ENCODE measurements around the gene NDUFAB1. TPM values are rescaled to one million over a fixed set of nuclear protein-coding genes. Genes with fewer than 3 reads are reported as not detected.

The NDUFAB1 gene
- polyA plus RNA-seq, 1 of the 3 experiments (the other 2 are of a cell fraction), result 187 TPM

DNA sequence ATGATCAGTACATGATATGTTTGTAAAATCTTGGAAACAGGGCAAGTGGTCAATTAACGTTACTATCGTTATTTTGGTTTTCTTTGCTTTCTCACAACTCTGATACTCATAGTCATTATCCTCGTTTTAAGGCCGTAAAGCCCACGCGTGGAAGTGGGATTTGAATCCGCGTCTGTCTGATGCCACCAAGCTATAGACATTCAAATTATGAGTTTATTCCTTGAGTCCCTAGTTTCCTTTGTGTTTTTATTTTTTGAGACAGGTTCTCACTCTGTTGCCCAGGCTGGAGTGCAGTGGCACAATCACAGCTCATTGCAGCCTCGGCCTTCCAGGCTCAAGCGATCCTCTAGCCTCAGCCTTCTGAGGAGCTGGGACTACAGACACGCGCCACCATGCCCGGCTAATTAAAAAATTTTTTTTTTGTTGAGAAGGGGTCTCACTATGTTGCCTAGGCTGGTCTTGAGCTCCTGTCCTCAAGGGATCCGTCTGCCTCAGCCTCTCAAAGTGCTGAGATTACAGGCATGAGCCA lies 46.2 kb upstream of the NDUFAB1 start:
- Histone ChIP-seq H4K20me1 (ENCODE audit: insufficient read depth) (peaks cover 12% of the 10 kb centered on the region), H3K9me2 (no peaks in the 10 kb centered on the region), H3K9ac (peak overlapping the region; percentile 94), H2AFZ (ENCODE audit: low read depth) (0 out of 2 replicates have a peak overlapping the region, but pooled peaks have one; percentile 74), H3K36me3 (replicated peaks in 1 of 2; ENCODE audit: control insufficient read depth in 1 of 2, insufficient read depth in 2 of 2, low read length in 1 of 2) (peaks cover 19 to 51% of the 10 kb centered on the region in 2 experiments), H3K27ac (ENCODE audit: low read depth in 2 of 2, low read length in 1 of 2) (peak overlapping the region in 1 of 2 experiments; percentile 87; a peak in 1 of 4 replicates), H3K27me3 (ENCODE audit: insufficient read depth) (no peaks in the 10 kb centered on the region), H3K4me3 (ENCODE audit: low read depth in 2 of 2, low read length in 1 of 2) (peak overlapping the region; percentile 85 to 99), H3F3A (replicated peaks; ENCODE audit: insufficient read depth) (no peaks in the 10 kb centered on the region), H3K4me2 (peak overlapping the region; percentile 92), H3K9me3 (no peaks in the 10 kb centered on the region), H3K4me1 (ENCODE audit: control insufficient read depth in 1 of 2, insufficient read depth in 2 of 2, low read depth in 1 of 2, low read length in 1 of 2) (peaks cover 11 to 13% of the 10 kb centered on the region in 2 experiments; a peak in 2 of 4 replicates), H3K79me2 (ENCODE audit: insufficient read depth) (peaks cover 92% of the 10 kb centered on the region)
- no peak for DNase-seq
- 38% methylated on average over 14 of the region's 14 CpGs for WGBS (ENCODE audit: low lambda C conversion rate)
- ChIA-PET POLR2A (no interaction called here), CTCF (interaction anchor here (0.6 kb wide), 2 partner anchors 35 to 43 kb away, joined by 3 read pairs; no protein-coding TSS in a partner anchor)
- TF ChIP-seq SIN3A (IDR thresholded peaks at IDR 0.05; ENCODE audit: borderline replicate concordance, low read depth, low read length) (no peak), FOXM1 (IDR thresholded peaks at IDR 0.05; ENCODE audit: low read depth) (no peak), ELF1 (IDR thresholded peaks at IDR 0.05) (no peak), GABPA (IDR thresholded peaks at IDR 0.05; ENCODE audit: low read depth) (no peak), JUND (IDR thresholded peaks at IDR 0.05) (no peak), FOXJ3 (CRISPR knock-in tag; IDR thresholded peaks at IDR 0.05) (no peak), YY1 (IDR thresholded peaks at IDR 0.05; ENCODE audit: low read depth) (no peak)
- TF ChIP-seq, protein P1, sequence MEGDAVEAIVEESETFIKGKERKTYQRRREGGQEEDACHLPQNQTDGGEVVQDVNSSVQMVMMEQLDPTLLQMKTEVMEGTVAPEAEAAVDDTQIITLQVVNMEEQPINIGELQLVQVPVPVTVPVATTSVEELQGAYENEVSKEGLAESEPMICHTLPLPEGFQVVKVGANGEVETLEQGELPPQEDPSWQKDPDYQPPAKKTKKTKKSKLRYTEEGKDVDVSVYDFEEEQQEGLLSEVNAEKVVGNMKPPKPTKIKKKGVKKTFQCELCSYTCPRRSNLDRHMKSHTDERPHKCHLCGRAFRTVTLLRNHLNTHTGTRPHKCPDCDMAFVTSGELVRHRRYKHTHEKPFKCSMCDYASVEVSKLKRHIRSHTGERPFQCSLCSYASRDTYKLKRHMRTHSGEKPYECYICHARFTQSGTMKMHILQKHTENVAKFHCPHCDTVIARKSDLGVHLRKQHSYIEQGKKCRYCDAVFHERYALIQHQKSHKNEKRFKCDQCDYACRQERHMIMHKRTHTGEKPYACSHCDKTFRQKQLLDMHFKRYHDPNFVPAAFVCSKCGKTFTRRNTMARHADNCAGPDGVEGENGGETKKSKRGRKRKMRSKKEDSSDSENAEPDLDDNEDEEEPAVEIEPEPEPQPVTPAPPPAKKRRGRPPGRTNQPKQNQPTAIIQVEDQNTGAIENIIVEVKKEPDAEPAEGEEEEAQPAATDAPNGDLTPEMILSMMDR (IDR thresholded peaks at IDR 0.05), result no peak

DNA sequence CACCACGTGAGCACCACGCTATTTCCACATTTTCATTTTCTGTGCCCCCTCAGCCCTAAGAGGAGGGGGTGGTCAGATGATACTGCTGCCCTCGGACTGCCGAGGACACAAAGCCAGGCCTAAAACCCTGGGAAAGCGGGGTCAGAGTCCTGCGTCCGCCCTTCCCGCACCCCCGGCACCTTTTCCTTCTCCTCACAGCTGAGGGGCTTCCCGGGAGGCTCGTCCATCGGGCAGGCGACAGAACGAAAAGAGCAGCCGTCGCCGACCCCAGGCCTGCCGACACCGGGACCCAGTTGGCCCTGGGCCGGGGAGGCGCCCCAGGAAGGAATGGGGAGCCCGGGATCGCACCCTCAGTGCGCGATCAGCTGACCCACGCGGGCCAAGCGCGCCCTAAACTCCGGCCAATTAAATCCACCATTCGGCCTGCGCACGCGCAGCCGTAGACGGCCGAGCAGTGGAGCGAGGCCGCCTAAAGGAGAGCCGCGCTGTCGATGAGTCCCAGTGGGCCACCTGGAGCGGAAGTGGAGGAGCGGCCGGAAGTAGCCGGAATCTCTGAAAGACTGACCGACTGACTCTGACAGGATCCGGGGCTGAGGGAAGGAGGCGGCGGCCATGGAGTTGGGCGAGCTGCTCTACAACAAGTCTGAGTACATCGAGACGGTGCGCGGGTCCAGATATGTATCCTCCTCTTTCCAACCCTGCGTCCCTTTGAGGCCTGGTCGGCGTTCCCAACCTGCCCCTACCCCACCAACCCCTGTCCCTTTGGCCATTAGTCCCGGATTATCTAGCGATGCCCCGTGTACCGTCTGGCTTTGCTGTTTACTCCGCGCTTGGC lies 45.0 kb upstream of the NDUFAB1 start, which contains the start of the genes DCTN5 and PALB2:
Gene DCTN5, plus strand, starts transcription at position 536 of the 835 bp plus-strand sequence. Its CDS starts 77 bp downstream, at position 613.
Gene PALB2, minus strand, starts transcription at position 380 of the 835 bp plus-strand sequence. Its CDS starts 153 bp downstream, at position 227.
- peak within 1 kb of the TSS; percentile 92 for H3K4me2 ChIP-seq
- H3K4me1 ChIP-seq (ENCODE audit: control insufficient read depth in 1 of 2, insufficient read depth in 2 of 2, low read depth in 1 of 2, low read length in 1 of 2), result peaks cover 11 to 13% of the 10 kb centered on the region in 2 experiments; a peak in 2 of 4 replicates
- H4K20me1 ChIP-seq (ENCODE audit: insufficient read depth), result peaks cover under 1% of the 10 kb centered on the region; the same call in 1 of the 2 replicates
- DNase-seq, result peak; percentile 95
- H3K9ac ChIP-seq, result peak within 1 kb of the TSS; percentile 94
- POLR2A ChIA-PET, result no interaction called here
- peaks cover 19 to 46% of the 10 kb centered on the region in 2 experiments for H3K36me3 ChIP-seq (replicated peaks in 1 of 2; ENCODE audit: control insufficient read depth in 1 of 2, insufficient read depth in 2 of 2, low read length in 1 of 2)
- 3% methylated on average over 27 of the region's 64 CpGs for WGBS (ENCODE audit: low lambda C conversion rate)
- CTCF ChIA-PET, result interaction anchor here (1.0 kb wide), 1 partner anchor 38 kb away, joined by 3 read pairs; no protein-coding TSS in a partner anchor
- peak within 1 kb of the TSS; percentile 82 for H2AFZ ChIP-seq (ENCODE audit: low read depth)
- peak within 1 kb of the TSS; percentile 85 to 99 for H3K4me3 ChIP-seq (ENCODE audit: low read depth in 2 of 2, low read length in 1 of 2)
- no peaks in the 10 kb centered on the region for H3F3A ChIP-seq (replicated peaks; ENCODE audit: insufficient read depth)
- peak within 1 kb of the TSS; percentile 87 to 90 for H3K27ac ChIP-seq (ENCODE audit: low read depth in 2 of 2, low read length in 1 of 2)
- peaks cover 81% of the 10 kb centered on the region for H3K79me2 ChIP-seq (ENCODE audit: insufficient read depth)
- no peaks in the 10 kb centered on the region for H3K27me3 ChIP-seq (ENCODE audit: insufficient read depth)
- H3K9me3 ChIP-seq, result no peaks in the 10 kb centered on the region
- H3K9me2 ChIP-seq, result no peaks in the 10 kb centered on the region
- TF ChIP-seq, protein P2, sequence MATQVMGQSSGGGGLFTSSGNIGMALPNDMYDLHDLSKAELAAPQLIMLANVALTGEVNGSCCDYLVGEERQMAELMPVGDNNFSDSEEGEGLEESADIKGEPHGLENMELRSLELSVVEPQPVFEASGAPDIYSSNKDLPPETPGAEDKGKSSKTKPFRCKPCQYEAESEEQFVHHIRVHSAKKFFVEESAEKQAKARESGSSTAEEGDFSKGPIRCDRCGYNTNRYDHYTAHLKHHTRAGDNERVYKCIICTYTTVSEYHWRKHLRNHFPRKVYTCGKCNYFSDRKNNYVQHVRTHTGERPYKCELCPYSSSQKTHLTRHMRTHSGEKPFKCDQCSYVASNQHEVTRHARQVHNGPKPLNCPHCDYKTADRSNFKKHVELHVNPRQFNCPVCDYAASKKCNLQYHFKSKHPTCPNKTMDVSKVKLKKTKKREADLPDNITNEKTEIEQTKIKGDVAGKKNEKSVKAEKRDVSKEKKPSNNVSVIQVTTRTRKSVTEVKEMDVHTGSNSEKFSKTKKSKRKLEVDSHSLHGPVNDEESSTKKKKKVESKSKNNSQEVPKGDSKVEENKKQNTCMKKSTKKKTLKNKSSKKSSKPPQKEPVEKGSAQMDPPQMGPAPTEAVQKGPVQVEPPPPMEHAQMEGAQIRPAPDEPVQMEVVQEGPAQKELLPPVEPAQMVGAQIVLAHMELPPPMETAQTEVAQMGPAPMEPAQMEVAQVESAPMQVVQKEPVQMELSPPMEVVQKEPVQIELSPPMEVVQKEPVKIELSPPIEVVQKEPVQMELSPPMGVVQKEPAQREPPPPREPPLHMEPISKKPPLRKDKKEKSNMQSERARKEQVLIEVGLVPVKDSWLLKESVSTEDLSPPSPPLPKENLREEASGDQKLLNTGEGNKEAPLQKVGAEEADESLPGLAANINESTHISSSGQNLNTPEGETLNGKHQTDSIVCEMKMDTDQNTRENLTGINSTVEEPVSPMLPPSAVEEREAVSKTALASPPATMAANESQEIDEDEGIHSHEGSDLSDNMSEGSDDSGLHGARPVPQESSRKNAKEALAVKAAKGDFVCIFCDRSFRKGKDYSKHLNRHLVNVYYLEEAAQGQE (IDR thresholded peaks at IDR 0.05; ENCODE audit: low read depth, low read length), result peak; percentile 73; the same call in 1 of the 2 replicates
- peak; percentile 70; the same call in 1 of the 2 replicates for TF ChIP-seq POLR2AphosphoS5 (IDR thresholded peaks at IDR 0.05; ENCODE audit: low read depth, low read length)
- TF ChIP-seq, protein P3, sequence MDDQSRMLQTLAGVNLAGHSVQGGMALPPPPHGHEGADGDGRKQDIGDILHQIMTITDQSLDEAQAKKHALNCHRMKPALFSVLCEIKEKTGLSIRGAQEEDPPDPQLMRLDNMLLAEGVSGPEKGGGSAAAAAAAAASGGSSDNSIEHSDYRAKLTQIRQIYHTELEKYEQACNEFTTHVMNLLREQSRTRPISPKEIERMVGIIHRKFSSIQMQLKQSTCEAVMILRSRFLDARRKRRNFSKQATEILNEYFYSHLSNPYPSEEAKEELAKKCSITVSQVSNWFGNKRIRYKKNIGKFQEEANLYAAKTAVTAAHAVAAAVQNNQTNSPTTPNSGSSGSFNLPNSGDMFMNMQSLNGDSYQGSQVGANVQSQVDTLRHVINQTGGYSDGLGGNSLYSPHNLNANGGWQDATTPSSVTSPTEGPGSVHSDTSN (IDR thresholded peaks at IDR 0.05), result peak; percentile 24; the same call in 1 of the 2 replicates
- peak; percentile 28; the same call in 1 of the 2 replicates for TF ChIP-seq TCF12 (IDR thresholded peaks at IDR 0.05)
- TF ChIP-seq USF1 (IDR thresholded peaks at IDR 0.05; ENCODE audit: borderline replicate concordance, low read depth), result peak; percentile 93
- TF ChIP-seq GABPA (IDR thresholded peaks at IDR 0.05; ENCODE audit: low read depth), result peak; percentile 89
- 0 out of 2 replicates have a peak, but pooled peaks have one; percentile 51 for TF ChIP-seq USF2 (IDR thresholded peaks at IDR 0.05; ENCODE audit: borderline replicate concordance, low read depth, low read length)
- no peak; the same call in 1 of the 2 replicates for TF ChIP-seq TEAD4 (IDR thresholded peaks at IDR 0.05; ENCODE audit: borderline replicate concordance, insufficient read depth)
- TF ChIP-seq NRF1 (IDR thresholded peaks at IDR 0.05; ENCODE audit: low read depth, low read length), result peak; percentile 93
- peak; percentile 73 for TF ChIP-seq TAF1 (IDR thresholded peaks at IDR 0.05; ENCODE audit: borderline replicate concordance, low read depth, low read length)
